Tibial artery (tissue), 4 donors: Measurements from ENCODE around the gene TACC2.

ENCODE experiments used
- DNase-seq, 2 donors: peaks; one replicate each; pipeline ENCODE4 v3.0.0-alpha.2; 2019
- H3K27ac ChIP-seq, 2 donors: fragments of 200-600 bp; sonication (generic) in 1 of 2; 1 replicate in 1 of 2; 2 replicates in 1 of 2; pipeline ENCODE4 v1.5.1; 2018 to 2019; ENCODE audit warnings: mild to moderate bottlenecking in 1 of 2
- H3K27me3 ChIP-seq, 2 donors: fragments of 200-600 bp; sonication (generic) in 1 of 2; one replicate each; pipeline versions ENCODE4 v1.5.1 to v1.6.0; 2016 to 2019
- H3K36me3 ChIP-seq, 3 donors: fragments of 200-600 bp; sonication (generic) in 2 of 3; one replicate each; pipeline ENCODE4 v1.5.1; 2016 to 2019; ENCODE audit warnings: mild to moderate bottlenecking in 2 of 3
- H3K4me1 ChIP-seq, 4 donors: fragments of 200-600 bp; sonication (generic) in 2 of 4; 1 replicate in 3 of 4; 2 replicates in 1 of 4; pipeline ENCODE4 v1.5.1; 2016 to 2019
- H3K4me3 ChIP-seq, 2 donors: fragments of 200-600 bp; sonication (generic) in 1 of 2; 1 replicate in 1 of 2; 2 replicates in 1 of 2; pipeline ENCODE4 v1.5.1; 2018 to 2019; ENCODE audit warnings: mild to moderate bottlenecking in 2 of 2
- H3K9me3 ChIP-seq, 3 donors: fragments of 200-600 bp; sonication (generic) in 1 of 3; one replicate each; pipeline ENCODE4 v1.5.1; 2016 to 2019
- intact Hi-C: fragments of 100-400 bp; cut with DNase I; formaldehyde crosslinking; loops from one replicate; pipeline ENCODE4 v1.15.0; 2023; ENCODE audit warnings: low total_unique reads
- TF ChIP-seq, protein P1 (sequence below), 2 experiments: fragments of 200-600 bp in 1 of 2; fragments of 450-650 bp in 1 of 2; IDR thresholded peaks; one replicate each; pipeline ENCODE4 v1.5.1; 2017 to 2019; ENCODE audit warnings: antibody characterized with exemption in 2 of 2, mild to moderate bottlenecking in 1 of 2, moderate library complexity in 1 of 2

TACC2 gene

DNA sequence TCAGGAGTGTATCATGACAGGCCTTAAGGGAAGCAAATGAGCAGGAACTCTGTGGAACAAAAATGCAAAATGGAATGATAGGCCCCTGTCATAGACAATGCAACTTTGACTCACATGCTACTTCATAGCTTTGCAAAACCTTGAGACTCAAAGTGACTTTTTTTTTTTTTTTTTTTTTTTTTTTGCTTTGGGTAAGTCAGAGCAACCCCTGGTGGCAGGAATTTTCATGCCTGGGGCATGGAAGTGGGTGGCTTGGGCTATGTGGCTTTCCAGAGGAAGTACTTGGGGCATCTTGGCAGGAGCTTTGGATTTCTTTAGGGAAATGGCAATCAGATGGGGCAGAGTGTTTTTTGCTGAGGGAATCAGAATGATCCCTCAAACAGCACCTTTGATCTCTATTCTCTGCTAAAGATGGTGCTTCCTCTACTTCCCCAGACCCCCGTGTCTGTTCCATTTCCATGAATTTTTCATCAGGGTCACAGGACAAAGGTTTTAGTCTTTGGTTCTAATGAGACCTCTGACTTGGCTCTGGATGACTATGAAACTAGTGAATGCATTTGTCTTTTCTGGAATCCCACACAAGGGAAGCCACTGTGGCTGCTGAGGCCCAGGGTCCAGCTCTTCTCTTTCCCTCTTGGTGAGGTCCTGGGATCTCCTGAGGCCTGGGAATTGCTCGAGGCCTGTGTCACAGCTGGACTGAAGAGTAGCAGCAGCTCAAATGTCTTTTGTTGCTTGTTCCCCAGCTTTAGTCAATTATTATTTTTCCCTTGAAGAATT, 62.8 kb downstream of the TACC2 start:
- DNase-seq, result peak; percentile 60 to 83
- H3K27ac ChIP-seq, result peak overlapping the region; percentile 45 to 49
- H3K36me3 ChIP-seq, result no peaks in the 10 kb centered on the region
- intact Hi-C loops, result loop anchor here (2.0 to 5.0 kb wide), 3 partner anchors 61 to 124 kb away; partner anchors contain the start of genes ATE1 and NSMCE4A
- TF ChIP-seq, protein P1, sequence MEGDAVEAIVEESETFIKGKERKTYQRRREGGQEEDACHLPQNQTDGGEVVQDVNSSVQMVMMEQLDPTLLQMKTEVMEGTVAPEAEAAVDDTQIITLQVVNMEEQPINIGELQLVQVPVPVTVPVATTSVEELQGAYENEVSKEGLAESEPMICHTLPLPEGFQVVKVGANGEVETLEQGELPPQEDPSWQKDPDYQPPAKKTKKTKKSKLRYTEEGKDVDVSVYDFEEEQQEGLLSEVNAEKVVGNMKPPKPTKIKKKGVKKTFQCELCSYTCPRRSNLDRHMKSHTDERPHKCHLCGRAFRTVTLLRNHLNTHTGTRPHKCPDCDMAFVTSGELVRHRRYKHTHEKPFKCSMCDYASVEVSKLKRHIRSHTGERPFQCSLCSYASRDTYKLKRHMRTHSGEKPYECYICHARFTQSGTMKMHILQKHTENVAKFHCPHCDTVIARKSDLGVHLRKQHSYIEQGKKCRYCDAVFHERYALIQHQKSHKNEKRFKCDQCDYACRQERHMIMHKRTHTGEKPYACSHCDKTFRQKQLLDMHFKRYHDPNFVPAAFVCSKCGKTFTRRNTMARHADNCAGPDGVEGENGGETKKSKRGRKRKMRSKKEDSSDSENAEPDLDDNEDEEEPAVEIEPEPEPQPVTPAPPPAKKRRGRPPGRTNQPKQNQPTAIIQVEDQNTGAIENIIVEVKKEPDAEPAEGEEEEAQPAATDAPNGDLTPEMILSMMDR (IDR thresholded peaks at IDR 0.05), result peak; percentile 58 to 72
- H3K27me3 ChIP-seq, result no peaks in the 10 kb centered on the region
- H3K4me1 ChIP-seq, result peaks cover 0 to 24% (median 8%) of the 10 kb centered on the region in 4 donors
- no peaks in the 10 kb centered on the region for H3K9me3 ChIP-seq
- H3K4me3 ChIP-seq, result no peak overlapping the region

DNA sequence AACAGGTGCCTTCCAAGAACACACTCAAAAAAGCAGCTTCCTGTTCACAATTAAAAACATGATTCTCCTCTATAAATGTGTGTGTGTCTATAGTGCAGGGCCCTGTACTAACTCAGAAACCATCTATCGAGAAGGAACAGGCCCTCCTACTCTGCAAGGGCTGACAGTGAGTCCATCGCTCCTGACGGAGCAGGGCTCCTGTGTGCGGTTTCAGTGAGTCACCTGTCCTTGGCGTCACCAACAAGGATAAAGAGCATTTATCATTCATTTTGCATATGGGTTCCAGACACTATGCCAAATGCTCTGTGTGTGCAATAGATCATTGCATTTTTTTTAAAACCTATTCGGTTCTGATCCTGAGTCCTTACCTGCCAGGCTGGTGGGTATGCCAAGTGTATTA, 63.7 kb downstream of the TACC2 start:
- Histone ChIP-seq H3K27me3 (no peaks in the 10 kb centered on the region), H3K36me3 (no peaks in the 10 kb centered on the region), H3K4me1 (peaks cover 0 to 24% (median 8%) of the 10 kb centered on the region in 4 donors), H3K9me3 (no peaks in the 10 kb centered on the region), H3K27ac (no peak overlapping the region), H3K4me3 (no peak overlapping the region)
- intact Hi-C loops, result loop anchor here (2.0 to 5.0 kb wide), 3 partner anchors 60 to 125 kb away; partner anchors contain the start of genes ATE1 and NSMCE4A
- DNase-seq, result peak in 1 of 2 donors; percentile 31
- TF ChIP-seq, protein P1 (IDR thresholded peaks at IDR 0.05), result no peak

DNA sequence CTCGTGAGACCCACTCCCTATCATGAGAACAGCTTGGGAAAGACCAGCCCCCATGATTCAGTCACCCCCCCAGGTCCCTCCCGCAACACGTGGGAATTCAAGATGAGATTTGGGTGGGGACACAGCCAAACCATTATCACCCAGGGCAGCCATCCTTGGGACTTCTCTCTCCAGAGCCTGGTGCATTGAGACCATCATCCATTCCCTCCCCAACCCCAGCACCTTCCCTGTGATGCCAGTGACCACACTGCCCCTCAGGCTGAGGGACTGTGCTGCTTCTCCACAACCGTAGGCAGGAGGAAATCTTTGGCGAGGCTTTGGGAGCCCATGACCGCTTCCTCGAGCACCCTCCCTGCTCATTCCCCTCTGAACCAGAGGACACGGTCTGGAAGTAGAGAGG, 64.4 kb downstream of the TACC2 start:
- TF ChIP-seq, protein P1 (IDR thresholded peaks at IDR 0.05), result no peak

DNA sequence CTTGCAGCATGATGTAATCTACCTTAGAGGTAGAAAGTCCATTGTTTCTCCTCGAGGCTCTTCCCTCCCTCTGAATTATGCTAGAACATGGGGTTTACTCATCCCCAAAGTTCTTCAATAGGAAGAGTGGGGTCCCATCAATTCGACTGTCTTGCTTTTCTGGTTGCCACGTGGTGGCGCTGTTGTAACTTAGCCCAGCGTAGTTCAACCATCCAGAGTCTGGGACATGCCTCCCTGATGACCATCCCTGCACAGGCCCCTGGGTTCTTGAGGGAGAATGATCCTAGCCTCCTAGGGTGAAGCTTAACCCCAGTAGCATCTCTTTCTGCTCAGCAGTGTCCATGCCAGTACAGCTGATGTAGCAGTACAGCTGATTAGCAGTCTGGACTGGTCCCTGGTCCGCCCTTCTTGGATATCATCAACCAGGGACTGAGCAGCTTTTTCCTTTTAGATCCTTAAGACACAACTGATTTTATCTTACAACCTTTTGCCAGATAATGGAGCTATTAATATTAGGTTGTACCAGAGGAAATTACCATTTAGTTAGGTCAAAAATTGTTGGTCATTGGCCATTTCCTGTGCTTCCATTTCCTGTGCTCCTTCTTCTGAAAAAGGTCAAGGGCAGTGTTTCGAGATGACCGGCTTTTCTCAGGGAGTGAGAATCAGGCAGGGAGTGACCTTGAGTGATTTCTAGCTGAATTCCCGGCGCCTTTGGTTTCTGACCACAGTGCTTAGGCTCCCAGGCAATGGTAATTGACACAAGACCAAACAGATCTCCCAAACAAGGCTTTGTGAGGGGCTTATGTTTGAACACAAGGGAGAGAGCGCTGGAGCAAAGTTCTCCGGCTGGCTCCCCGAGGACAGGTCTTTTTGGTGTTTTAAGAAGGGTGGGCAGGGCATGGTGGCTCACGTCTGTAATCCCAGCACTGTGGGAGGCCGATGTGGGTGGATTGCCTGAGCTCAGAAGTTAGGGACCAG, 65.4 kb downstream of the TACC2 start:
- Histone ChIP-seq H3K27me3 (no peaks in the 10 kb centered on the region), H3K9me3 (no peaks in the 10 kb centered on the region), H3K4me3 (no peak overlapping the region), H3K4me1 (peaks cover 0 to 24% (median 8%) of the 10 kb centered on the region in 4 donors), H3K27ac (peak overlapping the region in 1 of 2 donors; percentile 17), H3K36me3 (no peaks in the 10 kb centered on the region)
- intact Hi-C loops, result loop anchor here (5.0 kb wide), 1 partner anchor 127 kb away; the partner anchor contains the start of gene ATE1
- peak; percentile 59 to 81 for DNase-seq
- TF ChIP-seq, protein P1 (IDR thresholded peaks at IDR 0.05), result peak; percentile 54 to 71

More for the DNA sequence above, 64.4 kb downstream of the TACC2 start:
- Histone ChIP-seq H3K36me3 (no peaks in the 10 kb centered on the region), H3K4me3 (no peak overlapping the region), H3K4me1 (peaks cover 0 to 24% (median 8%) of the 10 kb centered on the region in 4 donors), H3K9me3 (no peaks in the 10 kb centered on the region), H3K27ac (no peak overlapping the region), H3K27me3 (no peaks in the 10 kb centered on the region)
- intact Hi-C loops, result loop anchor here (2.0 to 5.0 kb wide), 3 partner anchors 59 to 126 kb away; partner anchors contain the start of genes ATE1 and NSMCE4A
- DNase-seq, result peak in 1 of 2 donors; percentile 40

DNA sequence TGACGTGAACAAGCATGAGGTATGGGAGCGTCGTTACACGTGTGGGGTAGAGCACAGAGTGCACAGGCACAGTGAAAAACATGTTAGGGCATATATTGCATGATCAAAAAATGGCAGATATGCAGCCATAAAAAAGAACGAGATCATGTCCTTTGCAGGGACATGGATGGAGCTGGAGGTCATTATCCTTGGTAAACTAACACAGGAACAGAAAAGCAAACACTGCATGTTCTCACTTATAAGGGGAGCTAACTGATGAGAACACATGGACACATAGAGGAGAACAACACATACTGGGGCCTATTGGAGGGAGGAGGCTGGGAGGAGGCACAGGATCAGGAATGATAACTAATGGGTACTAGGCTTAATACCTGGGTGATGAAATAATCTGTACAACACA, 66.3 kb downstream of the TACC2 start:
- TF ChIP-seq, protein P1 (IDR thresholded peaks at IDR 0.05), result no peak
- no peaks in the 10 kb centered on the region for H3K36me3 ChIP-seq
- peaks cover 0 to 24% (median 8%) of the 10 kb centered on the region in 4 donors for H3K4me1 ChIP-seq
- H3K27me3 ChIP-seq, result no peaks in the 10 kb centered on the region
- intact Hi-C loops, result no loop called here
- H3K9me3 ChIP-seq, result no peaks in the 10 kb centered on the region
- H3K27ac ChIP-seq, result no peak overlapping the region
- DNase-seq, result no peak
- no peak overlapping the region for H3K4me3 ChIP-seq
